Measurements from ENCODE around the gene PIP5K1A. TPM values are rescaled to one million over a fixed set of nuclear protein-coding genes. Genes with fewer than 3 reads are reported as not detected.
"Not testable (repeated sequence)": the region's sequence is repeated elsewhere in the genome, so short reads cannot be mapped to it uniquely, and the experiment has no call there.

Gene PIP5K1A
- total and polyA plus RNA-seq, 2 experiments from 2014 or later: 17.3 to 45.7 TPM

GRCh38 chr1:151196292-151196800 lies 2.0 kb upstream of the PIP5K1A start:
- H3K79me2 ChIP-seq: peaks cover 25% of the 10 kb centered on the region
- peaks cover 18% of the 10 kb centered on the region for H4K20me1 ChIP-seq (ENCODE audit: insufficient read depth, poor library complexity, severe bottlenecking)
- H3K27ac ChIP-seq: peak overlapping the region; percentile 45
- no peaks in the 10 kb centered on the region for H3K9me2 ChIP-seq (replicated peaks; ENCODE audit: insufficient read depth)
- H3K4me3 ChIP-seq: no peak overlapping the region
- TF ChIP-seq CTCF (IDR thresholded peaks at IDR 0.05; ENCODE audit: poor library complexity) (peak; percentile 68), EZH2 (IDR thresholded peaks at IDR 0.05; ENCODE audit: borderline replicate concordance) (no peak)
- H3K4me1 ChIP-seq (ENCODE audit: insufficient read depth): peaks cover 11% of the 10 kb centered on the region
- WGBS (ENCODE audit: low lambda C conversion rate, missing lambda C conversion rate): 56% methylated on average over 13 of the region's 14 CpGs
- peak overlapping the region; percentile 24 for H3K4me2 ChIP-seq
- DNase-seq (ENCODE audit: low spot score): peak; percentile 86
- no peaks in the 10 kb centered on the region for H3K36me3 ChIP-seq (replicated peaks; ENCODE audit: insufficient read depth, low read depth)
- H3K27me3 ChIP-seq: no peaks in the 10 kb centered on the region
- no peaks in the 10 kb centered on the region for H3K9me3 ChIP-seq (ENCODE audit: low read depth)
- H2AFZ ChIP-seq: no peak overlapping the region

DNA sequence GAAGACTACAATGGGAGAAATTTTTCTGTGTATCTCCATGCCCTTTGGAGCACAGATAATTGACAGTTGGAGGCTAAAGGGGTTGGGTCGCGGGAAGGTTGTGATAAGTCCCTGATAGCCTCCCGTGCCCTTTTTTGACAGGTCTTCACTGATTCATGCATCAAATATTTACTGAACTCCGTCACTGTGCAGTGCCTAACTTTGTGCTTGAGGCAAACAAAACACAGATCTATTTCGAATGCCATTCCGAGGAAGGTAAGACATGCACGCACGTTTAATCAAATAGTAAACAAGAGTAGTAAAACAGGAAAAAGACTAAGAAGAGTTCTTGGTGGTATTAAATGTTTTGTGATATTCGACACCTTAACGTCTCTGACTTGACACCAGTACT lies 494 bp upstream of the PIP5K1A start:
- H3K4me1 ChIP-seq (ENCODE audit: insufficient read depth): peaks cover 13% of the 10 kb centered on the region
- no peaks in the 10 kb centered on the region for H3K36me3 ChIP-seq (replicated peaks; ENCODE audit: insufficient read depth, low read depth)
- H3K9me3 ChIP-seq (ENCODE audit: low read depth): no peaks in the 10 kb centered on the region
- no peaks in the 10 kb centered on the region for H3K27me3 ChIP-seq
- H3K27ac ChIP-seq: peak overlapping the region; percentile 97
- peaks cover 40% of the 10 kb centered on the region for H3K79me2 ChIP-seq
- no peaks in the 10 kb centered on the region for H3K9me2 ChIP-seq (replicated peaks; ENCODE audit: insufficient read depth)
- WGBS (ENCODE audit: low lambda C conversion rate, missing lambda C conversion rate): 8% methylated on average over 10 of the region's 10 CpGs
- peak overlapping the region; percentile 73 for H3K4me2 ChIP-seq
- TF ChIP-seq EZH2 (IDR thresholded peaks at IDR 0.05; ENCODE audit: borderline replicate concordance): no peak
- peak; percentile 58 for DNase-seq (ENCODE audit: low spot score)
- H3K4me3 ChIP-seq: peak overlapping the region; percentile 27
- H2AFZ ChIP-seq: peak overlapping the region; percentile 51
- peaks cover 31% of the 10 kb centered on the region for H4K20me1 ChIP-seq (ENCODE audit: insufficient read depth, poor library complexity, severe bottlenecking)

DNA sequence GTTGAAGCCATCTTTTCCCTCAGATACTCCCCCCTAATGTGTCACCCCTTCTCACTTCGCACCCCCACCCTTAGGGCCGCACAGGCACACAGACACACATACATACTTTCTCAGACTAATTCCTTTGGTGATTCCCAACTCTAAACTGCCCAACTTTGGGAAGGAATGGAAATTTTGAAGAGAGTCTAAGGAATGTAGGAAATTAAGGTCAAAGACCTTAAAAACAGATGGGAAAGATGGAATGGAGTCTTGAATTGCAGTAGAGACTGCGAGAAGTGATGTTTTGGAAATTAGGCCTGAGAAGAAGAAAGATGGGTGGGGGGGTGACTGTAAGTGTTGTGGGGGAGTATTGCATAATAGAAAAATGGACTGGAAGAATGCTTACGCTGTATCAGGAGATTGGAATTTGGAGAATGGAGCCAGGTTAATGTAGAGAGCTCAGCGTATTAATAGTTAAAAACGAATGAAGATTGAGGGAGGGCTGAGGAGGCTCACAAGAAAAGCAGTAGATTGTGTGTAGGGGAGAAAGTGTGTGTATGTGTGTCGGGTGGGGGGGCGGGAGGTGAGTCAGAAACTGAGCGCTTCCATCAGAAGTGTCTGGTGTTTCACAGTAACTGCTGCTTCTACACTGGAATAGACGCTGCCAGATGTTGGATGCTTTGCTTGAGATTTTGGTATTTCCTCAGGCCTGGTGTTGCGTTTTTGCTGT lies 1.7 kb downstream of the PIP5K1A start:
- H3K4me3 ChIP-seq: peak overlapping the region; percentile 85
- DNase-seq (ENCODE audit: low spot score): peak; percentile 58
- TF ChIP-seq EZH2 (IDR thresholded peaks at IDR 0.05; ENCODE audit: borderline replicate concordance) (no peak), CTCF (IDR thresholded peaks at IDR 0.05; ENCODE audit: poor library complexity) (no peak), EZH2phosphoT487 (IDR thresholded peaks at IDR 0.05; ENCODE audit: low read depth, severe bottlenecking, unreplicated experiment) (no peak)

DNA sequence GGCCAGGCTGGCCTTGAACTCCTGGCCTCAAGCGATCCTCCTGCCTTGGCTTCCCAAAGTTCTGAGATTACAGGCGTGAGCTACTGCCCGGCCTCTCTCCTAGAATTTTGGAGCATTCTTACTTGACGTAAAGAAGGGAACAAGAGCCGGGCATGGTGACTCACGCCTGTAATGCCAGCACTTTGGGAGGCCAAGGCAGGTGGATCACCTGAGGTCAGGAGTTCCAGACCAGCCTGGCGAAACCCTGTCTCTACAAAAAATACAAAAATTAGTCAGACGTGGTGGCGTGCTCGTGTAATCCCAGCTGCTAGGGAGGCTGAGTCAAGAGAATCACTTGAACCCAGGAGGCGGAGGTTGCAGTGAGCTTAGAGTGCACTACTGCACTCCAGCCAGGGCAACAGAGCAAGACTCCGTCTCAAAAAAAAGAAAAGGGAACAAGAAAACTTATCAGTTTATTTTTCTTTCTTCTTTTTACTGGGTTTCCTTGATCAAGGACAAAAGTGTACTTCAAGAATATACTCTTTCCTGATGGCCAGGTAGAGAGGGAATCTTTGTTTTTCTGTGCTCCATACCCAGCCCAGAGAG lies 7.1 kb downstream of the PIP5K1A start:
- H3K79me2 ChIP-seq: peaks cover 100% of the 10 kb centered on the region
- not testable (repeated sequence) for H3K4me1 ChIP-seq (ENCODE audit: insufficient read depth); H3K9me3 ChIP-seq (ENCODE audit: low read depth)

More for the DNA sequence above, 1.7 kb downstream of the PIP5K1A start:
- Histone ChIP-seq H3K4me1 (ENCODE audit: insufficient read depth) (peaks cover 13% of the 10 kb centered on the region), H4K20me1 (ENCODE audit: insufficient read depth, poor library complexity, severe bottlenecking) (peaks cover 52% of the 10 kb centered on the region), H3K27me3 (no peaks in the 10 kb centered on the region), H3K4me2 (peak overlapping the region; percentile 87), H3K27ac (peak overlapping the region; percentile 97), H3K9me2 (replicated peaks; ENCODE audit: insufficient read depth) (no peaks in the 10 kb centered on the region), H3K9me3 (ENCODE audit: low read depth) (no peaks in the 10 kb centered on the region), H3K36me3 (replicated peaks; ENCODE audit: insufficient read depth, low read depth) (no peaks in the 10 kb centered on the region), H2AFZ (no peak overlapping the region), H3K79me2 (peaks cover 62% of the 10 kb centered on the region)
- WGBS (ENCODE audit: low lambda C conversion rate, missing lambda C conversion rate): 12% methylated on average over 8 of the region's 11 CpGs

More for the DNA sequence above, 7.1 kb downstream of the PIP5K1A start:
- H3K27ac ChIP-seq; H3K4me3 ChIP-seq; DNase-seq (ENCODE audit: low spot score); H3K4me2 ChIP-seq; H3K27me3 ChIP-seq; H3K36me3 ChIP-seq (replicated peaks; ENCODE audit: insufficient read depth, low read depth); H2AFZ ChIP-seq; H3K9me2 ChIP-seq (replicated peaks; ENCODE audit: insufficient read depth): not testable (repeated sequence)
- peaks cover 77% of the 10 kb centered on the region for H4K20me1 ChIP-seq (ENCODE audit: insufficient read depth, poor library complexity, severe bottlenecking)
- WGBS (ENCODE audit: low lambda C conversion rate, missing lambda C conversion rate): 94% methylated on average over 12 of the region's 12 CpGs
